Measurements from ENCODE around the gene STK40. TPM values are rescaled to one million over a fixed set of nuclear protein-coding genes. Genes with fewer than 3 reads are reported as not detected.

The STK40 gene
- 10 to 100 TPM; 75.2 to 76.8 TPM for total RNA-seq

GRCh38 chr1:36385410-36386264 is at the start of gene STK40:
Gene STK40 (minus strand): TSS chr1:36385924. CDS start chr1:36361332, 24,592 bp downstream.
- POLR2A ChIA-PET, result interaction anchor here (0.5 to 6.1 kb wide), 28 partner anchors 12 to 275 kb away, joined by 3 to 162 read pairs (median 6); partner anchors contain the start of genes EVA1B, LSM10, MRPS15 and SH3D21
- Mint-ChIP-seq H3K27me3 (no peaks in the 10 kb centered on the region), H3K4me1 (peaks cover 61% of the 10 kb centered on the region), H3K4me3 (peak within 1 kb of the TSS; percentile 87), H3K27ac (peak within 1 kb of the TSS; percentile 100), H3K9me3 (no peaks in the 10 kb centered on the region), H3K36me3 (ENCODE audit: low read depth) (peaks cover 38% of the 10 kb centered on the region)
- CTCF ChIA-PET, result interaction anchor here (0.8 to 7.2 kb wide), 15 partner anchors 12 to 236 kb away, joined by 3 to 66 read pairs (median 6); partner anchors contain the start of genes LSM10, OSCP1 and TRAPPC3
- peak; percentile 99 for DNase-seq

GRCh38 chr1:36433102-36433501 is 47.4 kb upstream of the STK40 start:
- Mint-ChIP-seq H3K36me3 (ENCODE audit: low read depth) (no peaks in the 10 kb centered on the region), H3K4me1 (no peaks in the 10 kb centered on the region), H3K9me3 (no peaks in the 10 kb centered on the region), H3K27ac (no peak overlapping the region), H3K4me3 (no peak overlapping the region), H3K27me3 (peaks cover 15% of the 10 kb centered on the region)
- DNase-seq, result no peak
- ChIA-PET CTCF (interaction anchor here (1.0 kb wide), 1 partner anchor 8 kb away, joined by 4 read pairs; no protein-coding TSS in a partner anchor), POLR2A (interaction anchor here (1.0 to 1.2 kb wide), 2 partner anchors 9 to 25 kb away, joined by 3 read pairs; no protein-coding TSS in a partner anchor)

GRCh38 chr1:36432616-36433015 is 46.9 kb upstream of the STK40 start:
- Mint-ChIP-seq H3K27me3 (peaks cover 15% of the 10 kb centered on the region), H3K27ac (no peak overlapping the region), H3K4me1 (no peaks in the 10 kb centered on the region), H3K4me3 (no peak overlapping the region), H3K9me3 (no peaks in the 10 kb centered on the region), H3K36me3 (ENCODE audit: low read depth) (no peaks in the 10 kb centered on the region)
- ChIA-PET CTCF (no interaction called here), POLR2A (interaction anchor here (1.2 kb wide), 1 partner anchor 26 kb away, joined by 3 read pairs; no protein-coding TSS in a partner anchor)
- no peak for DNase-seq

GRCh38 chr1:36425791-36426190 is 40.1 kb upstream of the STK40 start:
- ChIA-PET CTCF (no interaction called here), POLR2A (no interaction called here)
- Mint-ChIP-seq H3K9me3 (no peaks in the 10 kb centered on the region), H3K4me3 (no peak overlapping the region), H3K4me1 (peaks cover 18% of the 10 kb centered on the region), H3K27ac (no peak overlapping the region), H3K36me3 (ENCODE audit: low read depth) (no peaks in the 10 kb centered on the region), H3K27me3 (peaks cover 2% of the 10 kb centered on the region)
- no peak for DNase-seq

- H3K27ac Mint-ChIP-seq, result no peak overlapping the region
- H3K27me3 Mint-ChIP-seq, result no peaks in the 10 kb centered on the region
- no peak for DNase-seq
- H3K9me3 Mint-ChIP-seq, result no peaks in the 10 kb centered on the region
- no peak overlapping the region for H3K4me3 Mint-ChIP-seq
- H3K36me3 Mint-ChIP-seq (ENCODE audit: low read depth), result no peaks in the 10 kb centered on the region
- peaks cover 24% of the 10 kb centered on the region for H3K4me1 Mint-ChIP-seq
- POLR2A ChIA-PET, result interaction anchor here (0.7 to 1.3 kb wide), 3 partner anchors 55 to 272 kb away, joined by 3 to 4 read pairs (median 3); partner anchors contain the start of gene TRAPPC3
- CTCF ChIA-PET, result interaction anchor here (1.0 to 4.4 kb wide), 8 partner anchors 9 to 272 kb away, joined by 3 to 32 read pairs (median 5); partner anchors contain the start of genes MRPS15 and TRAPPC3
Observed at GRCh38 chr1:36421649-36422048, 35.9 kb upstream of the STK40 start.

GRCh38 chr1:36420836-36421317 is 35.2 kb upstream of the STK40 start:
- no peaks in the 10 kb centered on the region for H3K27me3 Mint-ChIP-seq
- peaks cover 18% of the 10 kb centered on the region for H3K4me1 Mint-ChIP-seq
- CTCF ChIA-PET, result interaction anchor here (1.2 to 4.9 kb wide), 8 partner anchors 9 to 271 kb away, joined by 4 to 32 read pairs (median 10); partner anchors contain the start of genes SH3D21, THRAP3 and TRAPPC3
- H3K9me3 Mint-ChIP-seq, result no peaks in the 10 kb centered on the region
- H3K4me3 Mint-ChIP-seq, result no peak overlapping the region
- no peaks in the 10 kb centered on the region for H3K36me3 Mint-ChIP-seq (ENCODE audit: low read depth)
- POLR2A ChIA-PET, result interaction anchor here (1.9 kb wide), 1 partner anchor 34 kb away, joined by 9 read pairs; no protein-coding TSS in a partner anchor
- H3K27ac Mint-ChIP-seq, result peak overlapping the region; percentile 73
- peak; percentile 93 for DNase-seq

- no peak overlapping the region for H3K4me3 Mint-ChIP-seq
Observed at GRCh38 chr1:36420409-36420808, 34.7 kb upstream of the STK40 start.

GRCh38 chr1:36419569-36419968 is 33.8 kb upstream of the STK40 start:
- ChIA-PET POLR2A (interaction anchor here (1.0 to 1.9 kb wide), 4 partner anchors 33 to 97 kb away, joined by 3 to 9 read pairs (median 4); partner anchors contain the start of genes EVA1B and MRPS15), CTCF (interaction anchor here (0.7 to 4.9 kb wide), 15 partner anchors 8 to 270 kb away, joined by 3 to 31 read pairs (median 5); partner anchors contain the start of genes MRPS15, SH3D21, THRAP3 and TRAPPC3)
- Mint-ChIP-seq H3K27ac (no peak overlapping the region), H3K4me3 (no peak overlapping the region), H3K36me3 (ENCODE audit: low read depth) (no peaks in the 10 kb centered on the region), H3K4me1 (peaks cover 15% of the 10 kb centered on the region), H3K27me3 (no peaks in the 10 kb centered on the region), H3K9me3 (no peaks in the 10 kb centered on the region)
- DNase-seq, result no peak

More at GRCh38 chr1:36420409-36420808, 34.7 kb upstream of the STK40 start:
- peak overlapping the region; percentile 73 for H3K27ac Mint-ChIP-seq
- H3K27me3 Mint-ChIP-seq, result no peaks in the 10 kb centered on the region
- POLR2A ChIA-PET, result interaction anchor here (0.6 to 1.9 kb wide), 3 partner anchors 34 to 98 kb away, joined by 3 to 9 read pairs (median 3); no protein-coding TSS in a partner anchor
- no peaks in the 10 kb centered on the region for H3K9me3 Mint-ChIP-seq
- CTCF ChIA-PET, result interaction anchor here (0.7 to 4.9 kb wide), 13 partner anchors 9 to 271 kb away, joined by 3 to 31 read pairs (median 5); partner anchors contain the start of genes MRPS15, SH3D21, THRAP3 and TRAPPC3
- peaks cover 15% of the 10 kb centered on the region for H3K4me1 Mint-ChIP-seq
- no peaks in the 10 kb centered on the region for H3K36me3 Mint-ChIP-seq (ENCODE audit: low read depth)
- DNase-seq, result no peak

GRCh38 chr1:36419140-36419539 is 33.4 kb upstream of the STK40 start:
- ChIA-PET CTCF (interaction anchor here (1.3 to 4.9 kb wide), 10 partner anchors 8 to 270 kb away, joined by 3 to 31 read pairs (median 6); partner anchors contain the start of genes SH3D21 and TRAPPC3), POLR2A (interaction anchor here (1.1 to 1.9 kb wide), 3 partner anchors 32 to 95 kb away, joined by 4 to 9 read pairs (median 5); partner anchors contain the start of genes EVA1B and MRPS15)
- Mint-ChIP-seq H3K27ac (no peak overlapping the region), H3K4me3 (no peak overlapping the region), H3K9me3 (no peaks in the 10 kb centered on the region), H3K36me3 (ENCODE audit: low read depth) (no peaks in the 10 kb centered on the region), H3K27me3 (no peaks in the 10 kb centered on the region), H3K4me1 (peaks cover 15% of the 10 kb centered on the region)
- DNase-seq, result no peak

GRCh38 chr1:36417931-36418330 is 32.2 kb upstream of the STK40 start:
- H3K36me3 Mint-ChIP-seq (ENCODE audit: low read depth), result no peaks in the 10 kb centered on the region
- ChIA-PET POLR2A (no interaction called here), CTCF (interaction anchor here (1.0 to 4.9 kb wide), 4 partner anchors 67 to 475 kb away, joined by 4 to 31 read pairs (median 5); no protein-coding TSS in a partner anchor)
- no peaks in the 10 kb centered on the region for H3K27me3 Mint-ChIP-seq
- no peak overlapping the region for H3K27ac Mint-ChIP-seq
- no peak overlapping the region for H3K4me3 Mint-ChIP-seq
- DNase-seq, result no peak
- peaks cover 20% of the 10 kb centered on the region for H3K4me1 Mint-ChIP-seq
- H3K9me3 Mint-ChIP-seq, result no peaks in the 10 kb centered on the region

- no peak for DNase-seq
- H3K4me1 Mint-ChIP-seq, result peaks cover 30% of the 10 kb centered on the region
- H3K27me3 Mint-ChIP-seq, result no peaks in the 10 kb centered on the region
- H3K4me3 Mint-ChIP-seq, result no peak overlapping the region
- H3K36me3 Mint-ChIP-seq (ENCODE audit: low read depth), result peaks cover 8% of the 10 kb centered on the region
- H3K9me3 Mint-ChIP-seq, result peaks cover 9% of the 10 kb centered on the region
- POLR2A ChIA-PET, result no interaction called here
- CTCF ChIA-PET, result interaction anchor here (1.1 to 4.9 kb wide), 3 partner anchors 10 to 265 kb away, joined by 4 to 31 read pairs (median 5); no protein-coding TSS in a partner anchor
- no peak overlapping the region for H3K27ac Mint-ChIP-seq
Observed at GRCh38 chr1:36415661-36416326, 30.1 kb upstream of the STK40 start.

GRCh38 chr1:36414384-36414783 is 28.7 kb upstream of the STK40 start:
- peaks cover 13% of the 10 kb centered on the region for H3K36me3 Mint-ChIP-seq (ENCODE audit: low read depth)
- DNase-seq, result no peak
- H3K27me3 Mint-ChIP-seq, result no peaks in the 10 kb centered on the region
- H3K4me1 Mint-ChIP-seq, result peaks cover 30% of the 10 kb centered on the region
- CTCF ChIA-PET, result interaction anchor here (0.6 to 3.2 kb wide), 3 partner anchors 10 to 114 kb away, joined by 3 to 20 read pairs (median 3); no protein-coding TSS in a partner anchor
- no peak overlapping the region for H3K4me3 Mint-ChIP-seq
- peaks cover 13% of the 10 kb centered on the region for H3K9me3 Mint-ChIP-seq
- POLR2A ChIA-PET, result interaction anchor here (1.0 kb wide), 1 partner anchor 17 kb away, joined by 3 read pairs; the partner anchor contains the start of gene LSM10
- no peak overlapping the region for H3K27ac Mint-ChIP-seq

All from activated CD4-positive, alpha-beta memory T cell treated with anti-CD3 and anti-CD28 coated beads, Interleukin-2, amount 10 ng/mL, durations not matched to agents 7 days and 5 days (primary cell).